ENCODE data around the gene ABLIM2. TPM values are rescaled to one million over a fixed set of nuclear protein-coding genes. Genes with fewer than 3 reads are reported as not detected.

ABLIM2 gene
- total RNA-seq (2014; rRNA removed; shearing (Covaris generic)): under 0.01 and 0.29 TPM in 2 replicates

GRCh38 chr4:8158710-8159536, at the start of gene ABLIM2:
ABLIM2 (minus strand) TSS chr4:8158813; CDS start chr4:8158689, 124 bp downstream.
- DNase-seq (ENCODE audit: low read depth): peak; percentile 93

GRCh38 chr4:8207314-8207713, 48.7 kb upstream of the ABLIM2 start:
- DNase-seq (ENCODE audit: low read depth): no peak

GRCh38 chr4:8205749-8206611, 47.4 kb upstream of the ABLIM2 start:
- no peak for DNase-seq (ENCODE audit: low read depth)

- DNase-seq (ENCODE audit: low read depth): no peak
These were observed 46.7 kb upstream of the ABLIM2 start for GRCh38 chr4:8205241-8205707.

- DNase-seq (ENCODE audit: low read depth): no peak
These were observed 46.1 kb upstream of the ABLIM2 start for GRCh38 chr4:8204576-8205227.

GRCh38 chr4:8203817-8204216, 45.2 kb upstream of the ABLIM2 start:
- no peak for DNase-seq (ENCODE audit: low read depth)

- DNase-seq (ENCODE audit: low read depth): no peak
These were observed 44.4 kb upstream of the ABLIM2 start for GRCh38 chr4:8203052-8203401.

GRCh38 chr4:8202108-8203051, 43.8 kb upstream of the ABLIM2 start:
- DNase-seq (ENCODE audit: low read depth): no peak

GRCh38 chr4:8201321-8201781, 42.7 kb upstream of the ABLIM2 start:
- no peak for DNase-seq (ENCODE audit: low read depth)

GRCh38 chr4:8200302-8200975, 41.8 kb upstream of the ABLIM2 start:
- DNase-seq (ENCODE audit: low read depth): peak; percentile 53

GRCh38 chr4:8199594-8200301, 41.1 kb upstream of the ABLIM2 start:
- DNase-seq (ENCODE audit: low read depth): no peak

GRCh38 chr4:8198906-8199593, 40.4 kb upstream of the ABLIM2 start, which contains the start of gene SH3TC1:
SH3TC1 (plus strand) TSS chr4:8199290; CDS start chr4:8205195, 5,905 bp downstream.
- peak; percentile 95 for DNase-seq (ENCODE audit: low read depth)

- DNase-seq (ENCODE audit: low read depth): peak; percentile 28
These were observed 39.7 kb upstream of the ABLIM2 start for GRCh38 chr4:8198206-8198905.

GRCh38 chr4:8197521-8197920, 38.9 kb upstream of the ABLIM2 start:
- no peak for DNase-seq (ENCODE audit: low read depth)

GRCh38 chr4:8195841-8196458, 37.3 kb upstream of the ABLIM2 start:
- DNase-seq (ENCODE audit: low read depth): peak; percentile 43

- DNase-seq (ENCODE audit: low read depth): no peak
These were observed 36.8 kb upstream of the ABLIM2 start for GRCh38 chr4:8195431-8195830.

- DNase-seq (ENCODE audit: low read depth): no peak
These were observed 36.0 kb upstream of the ABLIM2 start for GRCh38 chr4:8194306-8195242.
